Measurements from ENCODE around the gene LRRC3C. TPM values are rescaled to one million over a fixed set of nuclear protein-coding genes. Genes with fewer than 3 reads are reported as not detected.

LRRC3C gene
- total RNA-seq, 1 donor from 2014 or later, result not detected

Other genes starting within 250 kb of the LRRC3C start
- 38.7 and 40.1 TPM in 2 replicates for gene PGAP3, start 239.7 kb upstream of the LRRC3C start, total RNA-seq
- gene ERBB2, start 227.7 kb upstream of the LRRC3C start, total RNA-seq, result 136 and 152 TPM in 2 replicates
- 43.4 and 48.0 TPM in 2 replicates for gene MIEN1, start 197.2 kb upstream of the LRRC3C start, total RNA-seq
- gene GRB7, start 189.8 kb upstream of the LRRC3C start, total RNA-seq, result 28.8 and 29.9 TPM in 2 replicates
- gene IKZF3, start 63.4 kb upstream of the LRRC3C start, total RNA-seq, result not detected in 2 replicates
- not detected in 2 replicates for gene ZPBP2, start 59.5 kb upstream of the LRRC3C start, total RNA-seq
- gene GSDMB, start 9.1 kb upstream of the LRRC3C start, total RNA-seq, result 25.7 and 25.9 TPM in 2 replicates
- gene ORMDL3, start 131 bp upstream of the LRRC3C start, total RNA-seq, result 80.4 and 87.6 TPM in 2 replicates
- gene GSDMA, start 35.3 kb downstream of the LRRC3C start, total RNA-seq, result not detected in 2 replicates
- 117 and 119 TPM in 2 replicates for gene PSMD3, start 53.1 kb downstream of the LRRC3C start, total RNA-seq
- not detected in 2 replicates for gene CSF3, start 87.7 kb downstream of the LRRC3C start, total RNA-seq
- gene MED24, start 126.7 kb downstream of the LRRC3C start, total RNA-seq, result 143 and 161 TPM in 2 replicates
- 21.3 and 25.0 TPM in 2 replicates for gene THRA, start 135.2 kb downstream of the LRRC3C start, total RNA-seq
- gene NR1D1, start 172.9 kb downstream of the LRRC3C start, total RNA-seq, result 2.4 and 2.6 TPM in 2 replicates
- 137 and 143 TPM in 2 replicates for gene MSL1, start 194.2 kb downstream of the LRRC3C start, total RNA-seq
- 121 and 122 TPM in 2 replicates for gene CASC3, start 212.8 kb downstream of the LRRC3C start, total RNA-seq
- gene RAPGEFL1, start 249.7 kb downstream of the LRRC3C start, total RNA-seq, result 17.0 and 18.3 TPM in 2 replicates